ENCODE data around the gene THAP8. TPM values are rescaled to one million over a fixed set of nuclear protein-coding genes. Genes with fewer than 3 reads are reported as not detected.

The THAP8 gene
- total RNA-seq, 4 donors from 2014 or later: 6.3 to 21.3 (median 12.1) TPM

- Histone ChIP-seq H3K4me3 (peak overlapping the region in 2 of 4 donors; percentile 83 to 91), H3K4me1 (peaks cover 32 to 62% (median 58%) of the 10 kb centered on the region in 4 donors), H3K27me3 (no peaks in the 10 kb centered on the region), H3K27ac (replicated peaks in 1 of 4) (peak overlapping the region; percentile 90 to 96 (median 94)), H3K36me3 (peaks cover 5 to 25% (median 17%) of the 10 kb centered on the region in 4 donors), H3K9me3 (no peaks in the 10 kb centered on the region)
- DNase-seq (ENCODE audit: extremely low spot score): no peak
- WGBS: 91% methylated on average over 8 of the region's 8 CpGs
- TF ChIP-seq EP300 (IDR thresholded peaks at IDR 0.05) (no peak), POLR2A (IDR thresholded peaks at IDR 0.05; ENCODE audit: low read depth) (no peak), CTCF (IDR thresholded peaks at IDR 0.05) (no peak), POLR2AphosphoS5 (IDR thresholded peaks at IDR 0.05) (no peak)
- intact Hi-C loops (cut with DNase I): loop anchor here (2.0 to 5.0 kb wide), 2 partner anchors 56 to 116 kb away; partner anchors contain the start of genes OVOL3 and POLR2I
Observed at GRCh38 chr19:35996777-35997176, 57.3 kb downstream of the THAP8 start.

- H3K9me3 ChIP-seq: no peaks in the 10 kb centered on the region
- TF ChIP-seq CTCF (IDR thresholded peaks at IDR 0.05) (no peak), POLR2A (IDR thresholded peaks at IDR 0.05; ENCODE audit: low read depth) (peak; percentile 61), POLR2AphosphoS5 (IDR thresholded peaks at IDR 0.05) (peak; percentile 96 to 98)
- H3K27ac ChIP-seq (replicated peaks in 1 of 4): peak within 1 kb of the TSS; percentile 90 to 96 (median 94)
- intact Hi-C loops (cut with DNase I): loop anchor here (5.0 kb wide), 1 partner anchor 117 kb away; the partner anchor contains the start of genes OVOL3 and POLR2I
- peak; percentile 99 for DNase-seq (ENCODE audit: extremely low spot score)
- no CpG with 5 or more reads among the region's 97 CpGs for WGBS
- H3K27me3 ChIP-seq: peaks cover 0 to under 1% (median 0%) of the 10 kb centered on the region in 4 donors
- peaks cover 0 to 15% (median 12%) of the 10 kb centered on the region in 4 donors for H3K36me3 ChIP-seq
- H3K4me1 ChIP-seq: peaks cover 32 to 62% (median 57%) of the 10 kb centered on the region in 4 donors
- peak within 1 kb of the TSS; percentile 80 to 98 (median 87) for H3K4me3 ChIP-seq
Observed at GRCh38 chr19:35995048-35995993, 58.8 kb downstream of the THAP8 start, which contains the start of gene SDHAF1. Gene SDHAF1, plus strand, starts transcription at chr19:35995188. Its CDS starts 87 bp downstream, at chr19:35995275.

GRCh38 chr19:35993923-35994598 lies 60.0 kb downstream of the THAP8 start:
- Histone ChIP-seq H3K36me3 (peaks cover 0 to 15% (median 12%) of the 10 kb centered on the region in 4 donors), H3K9me3 (no peaks in the 10 kb centered on the region), H3K4me3 (peak overlapping the region; percentile 80 to 98 (median 87)), H3K27me3 (peaks cover 0 to 13% (median 0%) of the 10 kb centered on the region in 4 donors), H3K4me1 (peaks cover 24 to 50% (median 44%) of the 10 kb centered on the region in 4 donors), H3K27ac (replicated peaks in 1 of 4) (peak overlapping the region; percentile 90 to 96 (median 94))
- peak in 2 of 3 experiments; percentile 30 to 31 for TF ChIP-seq CTCF (IDR thresholded peaks at IDR 0.05)
- TF ChIP-seq EP300 (IDR thresholded peaks at IDR 0.05): no peak
- no peak for DNase-seq (ENCODE audit: extremely low spot score)
- intact Hi-C loops (cut with DNase I): no loop called here
- 44% methylated on average over 26 of the region's 49 CpGs for WGBS

GRCh38 chr19:35992907-35993765 lies 60.9 kb downstream of the THAP8 start:
- no peak for DNase-seq (ENCODE audit: extremely low spot score)
- peaks cover 0 to 22% (median 0%) of the 10 kb centered on the region in 4 donors for H3K27me3 ChIP-seq
- no peaks in the 10 kb centered on the region for H3K9me3 ChIP-seq
- WGBS: 85% methylated on average over 8 of the region's 8 CpGs
- H3K4me1 ChIP-seq: peaks cover 20 to 41% (median 36%) of the 10 kb centered on the region in 4 donors
- H3K4me3 ChIP-seq: no peak overlapping the region
- H3K36me3 ChIP-seq: peaks cover 0 to 8% (median 4%) of the 10 kb centered on the region in 4 donors
- intact Hi-C loops (cut with DNase I): no loop called here
- no peak overlapping the region for H3K27ac ChIP-seq (replicated peaks in 1 of 4)
- TF ChIP-seq POLR2AphosphoS5 (IDR thresholded peaks at IDR 0.05) (no peak), EP300 (IDR thresholded peaks at IDR 0.05) (no peak), POLR2A (IDR thresholded peaks at IDR 0.05; ENCODE audit: low read depth) (no peak), CTCF (IDR thresholded peaks at IDR 0.05) (no peak)

All from esophagus muscularis mucosa (tissue), 4 donors.